ENCODE data around the gene FAM120B. TPM values are rescaled to one million over a fixed set of nuclear protein-coding genes. Genes with fewer than 3 reads are reported as not detected.
"Not testable (repeated sequence)": the region's sequence is repeated elsewhere in the genome, so short reads cannot be mapped to it uniquely, and the experiment has no call there.

The FAM120B gene
- polyA plus RNA-seq, 4 donors: 35.7 to 38.6 (median 37.2) TPM

DNA sequence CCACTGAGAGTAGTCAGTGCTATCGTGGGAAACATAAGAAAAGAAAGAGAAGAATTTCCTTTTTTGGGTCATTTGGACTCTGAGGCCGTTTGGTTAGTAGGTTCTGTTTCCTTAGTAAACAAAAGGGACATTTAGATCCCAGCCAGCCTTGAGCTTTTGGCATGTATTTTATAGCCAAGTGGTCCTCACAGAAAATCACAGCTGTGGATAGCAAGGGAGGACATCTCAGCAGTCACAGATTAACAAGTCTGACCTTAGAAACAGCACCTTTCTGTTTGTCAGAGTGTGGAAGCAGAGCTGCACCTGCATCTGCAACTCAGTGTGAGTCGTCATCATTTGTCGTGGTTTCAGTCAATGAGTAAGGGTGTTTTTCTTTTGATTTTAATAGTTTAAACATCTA, 40.5 kb downstream of the FAM120B start:
- no peak for DNase-seq (ENCODE audit: low read depth in 4 of 4, low spot score in 3 of 4)

DNA sequence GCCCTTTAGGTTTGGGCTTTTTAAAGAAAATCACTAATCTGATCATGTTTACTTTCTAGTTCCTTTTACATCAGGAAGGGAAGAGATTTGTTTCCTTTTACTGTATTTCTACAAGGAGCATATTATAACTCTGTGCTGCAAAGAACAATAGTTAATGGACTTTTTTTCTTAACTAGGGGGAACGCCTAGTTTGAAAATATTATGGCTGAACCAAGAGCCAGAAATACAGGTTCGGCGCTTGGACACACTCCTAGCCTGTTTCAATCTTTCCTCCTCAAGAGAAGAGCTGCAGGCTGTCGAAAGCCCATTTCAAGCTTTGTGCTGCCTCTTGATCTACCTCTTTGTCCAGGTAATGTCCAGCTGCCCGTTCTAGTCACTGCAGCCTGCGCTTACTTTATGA, 41.4 kb downstream of the FAM120B start:
- DNase-seq (ENCODE audit: low read depth in 4 of 4, low spot score in 3 of 4): no peak

DNA sequence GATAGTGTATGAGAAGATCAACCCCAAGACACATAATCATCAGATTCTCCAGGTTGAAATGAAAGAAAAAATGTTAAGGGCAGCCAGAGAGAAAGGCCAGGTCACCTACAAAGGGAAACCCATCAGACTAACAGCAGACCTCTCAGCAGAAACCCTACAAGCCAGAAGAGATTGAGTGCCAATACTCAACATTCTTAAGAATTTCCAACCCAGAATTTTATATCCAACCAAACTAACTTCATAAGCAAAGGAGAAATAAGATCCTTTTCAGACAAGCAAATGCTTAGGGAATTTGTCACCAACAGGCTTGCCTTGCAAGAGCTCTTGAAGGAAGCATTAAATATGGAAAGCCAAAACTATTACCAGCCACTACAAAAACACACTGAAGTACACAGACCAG, 44.9 kb downstream of the FAM120B start:
- DNase-seq (ENCODE audit: low read depth in 4 of 4, low spot score in 3 of 4): not testable (repeated sequence)

DNA sequence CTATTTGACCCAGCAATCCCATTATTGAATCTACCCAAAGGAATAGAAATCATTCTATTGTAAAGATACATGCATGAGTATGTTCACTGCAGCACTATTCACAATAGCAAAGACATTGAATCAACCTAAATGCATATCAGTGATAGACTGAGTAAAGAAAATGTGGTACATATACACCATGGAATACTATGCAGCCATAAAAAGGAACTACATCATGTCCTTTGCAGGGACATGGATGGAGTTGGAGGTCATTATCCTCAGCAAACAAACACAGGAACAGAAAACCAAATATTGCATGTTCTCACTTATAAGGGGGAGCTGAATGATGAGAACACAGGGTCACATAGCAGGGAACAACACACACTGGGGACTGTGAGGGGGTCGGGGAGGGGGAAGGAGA, 48.6 kb downstream of the FAM120B start:
- DNase-seq (ENCODE audit: low read depth in 4 of 4, low spot score in 3 of 4): not testable (repeated sequence)

DNA sequence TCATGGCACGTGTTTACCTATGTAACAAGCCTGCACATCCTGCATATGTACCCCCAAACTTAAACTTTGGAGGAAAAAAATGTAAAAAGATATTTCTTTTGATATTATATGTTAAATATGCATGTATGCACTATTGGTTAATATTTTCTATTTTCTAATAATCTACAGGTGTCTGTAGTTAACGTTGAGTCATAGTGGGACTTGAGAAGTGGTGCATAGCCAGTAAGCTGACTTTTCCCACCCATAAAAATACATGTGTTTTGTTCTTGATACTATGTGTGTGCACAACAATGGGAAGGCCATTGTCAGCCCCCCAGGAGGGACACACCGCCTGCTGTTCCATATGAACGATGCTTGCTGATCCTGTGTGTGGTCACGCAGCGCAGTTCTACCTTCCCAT, 49.1 kb downstream of the FAM120B start:
- no peak for DNase-seq (ENCODE audit: low read depth in 4 of 4, low spot score in 3 of 4)

DNA sequence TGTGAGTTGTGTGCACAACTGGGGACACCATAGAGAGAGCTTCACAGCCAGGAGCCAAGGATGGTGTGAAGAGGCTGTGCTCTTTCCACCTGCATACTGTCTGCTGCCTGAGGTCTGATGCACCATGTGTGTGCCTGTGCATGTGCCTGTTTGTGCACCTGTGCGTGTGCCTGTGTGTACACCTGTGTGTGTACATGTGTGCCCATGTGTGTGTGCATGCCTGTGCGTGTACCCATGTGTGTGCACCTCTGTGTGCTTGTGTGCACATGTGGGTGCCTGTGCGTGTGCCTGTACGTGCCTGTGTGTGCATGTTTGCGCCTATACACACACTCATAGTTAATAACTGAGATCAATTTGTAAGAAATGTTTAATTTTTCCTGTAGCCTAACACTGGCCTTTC, 51.3 kb downstream of the FAM120B start:
- no peak for DNase-seq (ENCODE audit: low read depth in 4 of 4, low spot score in 3 of 4)

DNA sequence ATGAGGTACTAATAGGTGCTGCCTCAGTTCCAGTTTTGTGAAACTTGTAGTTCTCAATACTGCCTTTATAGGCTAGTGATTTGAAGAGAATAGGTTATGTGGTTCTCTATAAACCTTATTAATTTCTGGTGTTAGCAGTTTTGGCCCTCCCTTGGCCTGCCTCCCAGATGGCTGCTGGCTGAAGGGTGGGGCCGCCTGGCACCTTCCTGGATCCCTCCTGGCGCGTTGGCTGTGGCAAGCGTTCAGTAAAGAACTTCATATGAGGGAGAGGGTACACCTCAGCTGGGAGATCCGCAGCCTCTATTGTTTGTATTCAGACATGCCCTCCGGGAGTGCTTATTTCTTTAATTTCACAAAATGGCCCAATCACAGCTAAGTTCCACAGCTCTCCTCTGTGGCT, 51.9 kb downstream of the FAM120B start:
- DNase-seq (ENCODE audit: low read depth in 4 of 4, low spot score in 3 of 4): no peak

DNA sequence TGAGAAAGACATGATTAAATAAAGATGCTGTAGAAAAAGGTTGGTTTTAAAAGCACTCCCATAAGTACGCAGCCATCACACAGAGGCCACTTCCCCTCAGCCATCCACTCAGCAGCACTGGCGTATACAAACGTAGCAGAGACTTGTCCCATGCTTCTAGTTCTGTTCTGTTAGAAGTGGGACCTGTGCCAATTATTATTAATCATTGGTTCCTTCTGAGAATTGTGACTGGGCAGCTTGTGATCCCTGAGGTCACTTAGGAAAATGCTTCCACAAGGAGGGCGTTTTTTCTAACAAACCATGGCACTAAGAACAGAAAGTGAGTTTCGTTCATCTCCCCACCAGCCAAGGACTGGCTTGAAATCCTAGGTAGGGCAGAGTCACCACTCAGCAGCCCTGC, 53.9 kb downstream of the FAM120B start:
- DNase-seq (ENCODE audit: low read depth in 4 of 4, low spot score in 3 of 4): no peak

DNA sequence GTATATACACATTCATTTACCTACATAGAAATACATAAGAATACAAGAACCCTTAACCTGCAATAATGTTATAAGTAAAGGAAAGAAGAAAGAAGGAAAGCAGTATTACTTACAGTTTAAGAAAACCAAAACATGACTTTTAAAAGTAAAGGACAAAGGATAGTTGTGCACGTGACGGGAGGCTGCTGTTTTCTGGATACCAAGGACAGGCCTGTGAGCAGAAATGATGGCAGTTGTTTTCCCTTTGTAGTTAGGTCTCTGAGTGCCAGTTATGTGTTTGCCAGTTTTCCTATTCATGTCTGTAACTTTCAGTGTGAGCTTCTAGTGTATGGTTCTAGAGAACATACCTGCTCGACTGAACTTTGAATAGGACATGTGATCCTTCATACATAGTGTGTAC, 54.8 kb downstream of the FAM120B start:
- DNase-seq (ENCODE audit: low read depth in 4 of 4, low spot score in 3 of 4): no peak

DNA sequence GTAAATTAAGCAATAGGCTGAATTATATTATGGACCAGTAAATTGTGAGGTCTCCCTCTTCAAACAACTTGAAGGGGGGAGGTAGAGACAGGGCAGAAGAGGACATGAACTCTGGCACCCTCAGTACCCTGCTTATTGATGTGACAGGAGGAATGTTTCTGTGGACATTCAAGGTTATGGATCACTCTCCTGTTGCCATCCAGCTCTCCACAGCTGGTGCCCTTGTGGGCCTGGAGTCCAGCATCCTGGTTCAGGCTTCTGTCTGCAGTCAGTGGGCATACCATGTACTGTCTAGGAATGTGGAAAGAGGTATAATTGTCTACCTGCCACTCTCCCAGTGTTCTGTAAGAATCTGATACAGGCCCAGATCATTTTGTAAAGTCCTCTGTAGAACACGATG, 55.6 kb downstream of the FAM120B start:
- DNase-seq (ENCODE audit: low read depth in 4 of 4, low spot score in 3 of 4): no peak

DNA sequence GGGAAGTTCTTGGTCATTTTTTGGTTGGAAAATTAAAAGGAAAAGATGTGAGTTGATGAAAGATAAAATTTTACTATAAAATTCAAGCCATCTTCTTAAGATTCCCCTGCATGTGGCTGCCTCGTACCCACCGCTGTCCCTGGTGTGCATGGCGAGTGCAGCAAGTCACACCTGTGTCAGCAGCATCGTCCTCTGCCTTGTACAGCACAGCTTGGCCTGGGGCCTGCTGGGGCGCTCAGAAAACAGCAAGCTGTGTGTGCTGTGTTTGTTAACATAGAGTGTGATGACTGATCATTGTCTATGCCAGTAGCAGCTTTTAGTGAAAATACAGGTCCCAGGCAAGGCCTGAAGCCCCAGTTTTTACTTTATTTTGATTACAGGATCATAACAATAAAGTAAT, 56.7 kb downstream of the FAM120B start:
- no peak for DNase-seq (ENCODE audit: low read depth in 4 of 4, low spot score in 3 of 4)

DNA sequence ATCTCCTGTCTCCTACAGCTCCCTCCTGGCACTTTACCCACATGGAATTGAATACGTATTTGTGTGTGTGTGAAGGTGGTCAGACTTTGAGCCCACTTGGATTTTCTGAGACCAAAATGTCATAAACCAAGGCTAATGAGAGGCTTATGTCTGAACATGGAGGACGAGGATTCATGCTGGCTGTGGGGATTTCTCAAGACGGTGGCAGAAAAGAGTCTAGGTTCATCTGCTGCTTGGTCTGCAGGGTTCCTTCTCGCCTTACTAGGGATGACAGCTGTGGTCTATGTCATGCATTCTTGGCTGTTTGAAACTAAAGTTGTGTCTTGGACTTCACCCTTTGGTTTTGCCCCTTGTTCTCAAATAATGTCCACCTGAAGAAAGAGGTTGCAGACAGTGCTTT, 58.6 kb downstream of the FAM120B start:
- no peak for DNase-seq (ENCODE audit: low read depth in 4 of 4, low spot score in 3 of 4)

DNA sequence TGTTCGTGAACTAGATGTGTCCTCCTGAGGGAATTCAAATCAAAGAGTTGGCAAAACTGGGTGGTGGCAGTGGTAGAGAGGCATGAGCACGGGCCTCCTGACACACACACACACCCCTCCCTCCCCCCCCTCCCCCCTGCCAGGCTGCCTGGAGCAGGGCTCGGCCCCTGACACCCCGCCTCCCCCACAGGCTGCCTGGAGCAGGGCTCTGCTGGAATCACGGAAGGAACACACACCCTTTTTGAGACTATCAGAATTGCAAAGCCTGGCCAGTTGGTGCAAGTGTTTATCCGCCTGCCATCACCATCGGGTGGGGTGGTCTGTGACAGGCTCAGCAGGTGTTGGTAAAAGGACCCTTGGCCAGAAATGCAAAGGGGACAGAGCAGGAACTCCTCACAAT, 59.0 kb downstream of the FAM120B start:
- no peak for DNase-seq (ENCODE audit: low read depth in 4 of 4, low spot score in 3 of 4)

DNA sequence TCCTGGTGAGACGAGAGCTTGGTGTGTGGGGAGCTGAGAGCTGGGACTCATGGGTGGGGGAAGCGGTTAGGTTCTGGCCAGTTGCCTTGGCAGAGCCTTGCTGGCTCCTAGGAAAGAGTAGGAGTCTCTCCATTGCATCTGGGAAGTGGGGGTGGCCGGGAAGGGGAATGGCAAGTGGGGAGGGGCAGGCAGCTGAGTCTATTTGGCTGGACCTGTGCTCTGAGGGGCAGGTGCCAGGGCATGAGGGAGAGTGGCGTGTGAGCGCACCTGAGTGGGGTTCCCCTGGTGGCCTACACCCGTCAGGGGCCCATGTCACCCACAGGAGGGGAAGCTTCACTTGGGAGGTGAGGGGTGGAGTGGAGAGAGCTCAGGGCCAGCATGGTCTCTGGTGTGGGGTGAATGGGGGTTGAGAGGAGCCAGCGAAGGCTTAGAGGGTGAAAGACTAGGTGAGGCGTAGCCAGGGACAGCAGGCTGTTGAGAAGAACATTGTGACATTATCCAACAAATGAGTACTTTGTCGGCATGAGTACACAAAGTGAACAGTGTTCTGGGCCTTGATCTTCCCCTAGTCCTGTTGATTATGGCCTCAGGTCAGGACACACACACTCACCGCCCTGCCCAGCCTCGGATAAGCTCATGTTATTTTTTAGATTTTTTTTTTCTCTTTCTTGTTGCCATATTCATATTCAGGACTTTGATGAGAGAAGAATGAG, 59.8 kb downstream of the FAM120B start:
- no peak for DNase-seq (ENCODE audit: low read depth in 4 of 4, low spot score in 3 of 4)

DNA sequence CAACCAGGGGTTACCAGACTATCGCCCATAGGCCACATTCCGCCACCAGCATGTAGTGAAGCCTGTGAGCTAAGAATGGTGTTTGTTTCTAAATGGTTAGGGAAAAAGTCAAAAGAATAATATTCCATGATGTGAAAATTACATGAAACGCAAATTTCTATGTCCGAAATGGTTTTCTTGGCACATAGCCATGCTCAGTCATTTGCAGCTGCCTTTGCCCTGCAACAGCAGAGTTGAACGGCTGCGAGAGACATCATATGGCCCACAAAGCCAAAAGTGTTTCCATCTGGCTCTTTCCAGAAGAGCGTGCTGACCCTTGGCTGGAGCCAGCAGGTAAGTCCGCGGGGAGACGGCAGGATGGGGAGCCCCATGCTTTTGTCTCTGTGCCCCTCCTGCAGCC, 60.7 kb downstream of the FAM120B start:
- no peak for DNase-seq (ENCODE audit: low read depth in 4 of 4, low spot score in 3 of 4)

DNA sequence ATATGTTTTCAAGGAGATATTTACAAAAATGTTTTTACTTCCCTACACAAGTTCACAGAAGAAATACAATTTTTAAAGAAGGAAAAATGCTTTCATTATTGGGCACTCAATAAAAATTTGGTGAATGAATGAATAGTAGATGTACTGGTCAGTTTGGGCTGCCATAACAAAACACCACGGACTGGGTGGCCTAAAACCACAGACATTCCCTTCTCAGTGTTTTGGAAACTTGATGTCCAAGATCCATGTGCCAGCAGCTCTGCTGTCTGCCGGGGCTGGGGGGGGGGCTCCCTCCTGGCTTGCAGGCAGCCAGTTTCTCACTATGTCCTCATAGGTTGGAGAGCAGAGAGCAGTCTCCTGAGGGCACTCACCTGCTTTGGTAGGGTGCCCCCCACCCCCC, 62.0 kb downstream of the FAM120B start:
- DNase-seq (ENCODE audit: low read depth in 4 of 4, low spot score in 3 of 4): no peak

DNA sequence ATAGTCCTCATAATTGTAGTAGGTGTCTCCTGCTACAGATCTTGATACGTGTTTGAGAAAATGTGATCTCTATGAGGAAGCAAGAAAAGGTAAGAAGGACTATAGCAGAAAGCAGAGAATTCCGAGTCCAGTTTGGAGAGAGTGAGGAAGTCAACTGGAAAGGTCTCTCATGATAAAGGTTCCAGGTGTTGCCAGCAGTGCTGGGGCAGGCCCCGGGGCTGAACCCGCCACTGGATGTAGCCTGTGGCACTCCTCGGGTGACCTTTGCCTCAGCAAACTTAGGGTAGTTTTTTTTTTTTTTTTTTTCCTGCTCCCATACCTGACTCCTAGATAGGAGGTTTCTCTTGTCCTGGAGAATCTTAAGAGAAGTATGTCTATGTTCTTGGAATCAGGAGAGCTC, 62.8 kb downstream of the FAM120B start:
- no peak for DNase-seq (ENCODE audit: low read depth in 4 of 4, low spot score in 3 of 4)

DNA sequence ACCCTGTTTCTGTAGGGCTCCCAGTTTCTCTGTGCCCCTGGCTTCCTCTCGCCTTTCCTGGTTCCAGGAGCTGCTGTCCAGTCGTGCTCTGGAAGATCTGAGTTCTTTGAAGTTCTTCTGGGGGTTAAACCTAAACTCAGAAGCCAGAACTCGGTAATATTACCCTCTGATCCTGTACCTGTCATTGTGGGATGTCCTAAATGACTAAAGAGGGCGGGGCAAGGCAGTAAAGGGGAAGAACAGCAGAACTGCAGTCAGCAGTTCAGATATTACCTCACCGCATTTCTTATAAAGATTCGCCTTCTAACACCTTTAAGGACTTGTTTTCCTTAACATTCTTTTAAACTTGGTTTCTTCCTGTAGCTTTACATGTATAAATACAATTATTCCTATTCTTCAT, 63.9 kb downstream of the FAM120B start:
- DNase-seq (ENCODE audit: low read depth in 4 of 4, low spot score in 3 of 4): no peak

DNA sequence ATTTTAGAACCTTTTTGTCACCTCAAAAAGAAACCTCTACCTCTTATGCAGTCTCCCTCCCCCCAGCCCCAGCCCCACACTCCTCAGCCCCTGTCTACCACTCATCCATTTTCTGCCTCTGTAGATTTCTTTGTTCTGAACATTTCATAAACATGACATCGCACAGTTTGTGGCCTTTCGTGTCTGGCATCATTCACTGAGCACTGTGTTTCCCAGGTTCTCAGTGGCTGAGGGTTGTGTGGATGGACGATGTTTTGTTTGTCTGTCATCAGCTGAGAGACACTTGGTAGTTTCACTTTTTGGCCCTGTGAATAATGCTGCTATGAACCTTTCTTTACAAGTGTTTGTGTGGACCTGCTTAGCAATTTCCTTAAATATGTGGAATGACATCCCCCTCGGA, 64.5 kb downstream of the FAM120B start:
- DNase-seq (ENCODE audit: low read depth in 4 of 4, low spot score in 3 of 4): no peak

DNA sequence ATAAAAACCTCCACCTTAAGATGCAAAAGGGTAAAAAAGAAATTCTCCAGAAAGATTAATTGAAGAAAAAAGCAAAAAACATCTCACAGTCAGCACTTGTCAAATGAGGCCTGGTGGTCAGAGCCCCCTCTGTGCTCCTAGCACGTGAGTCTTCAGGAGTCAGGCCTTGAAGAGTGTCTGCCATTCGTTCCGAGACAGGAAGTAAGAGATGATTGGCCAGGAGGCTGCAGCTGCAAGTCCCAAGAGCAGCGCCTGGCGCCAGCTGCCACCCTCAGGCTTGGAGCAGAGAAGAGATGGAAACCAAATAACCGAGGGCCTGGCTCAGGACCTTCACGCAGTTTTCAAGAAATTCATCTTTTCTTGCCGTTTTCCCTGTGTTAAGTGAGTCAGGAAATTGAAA, 65.0 kb downstream of the FAM120B start:
- no peak for DNase-seq (ENCODE audit: low read depth in 4 of 4, low spot score in 3 of 4)

DNA sequence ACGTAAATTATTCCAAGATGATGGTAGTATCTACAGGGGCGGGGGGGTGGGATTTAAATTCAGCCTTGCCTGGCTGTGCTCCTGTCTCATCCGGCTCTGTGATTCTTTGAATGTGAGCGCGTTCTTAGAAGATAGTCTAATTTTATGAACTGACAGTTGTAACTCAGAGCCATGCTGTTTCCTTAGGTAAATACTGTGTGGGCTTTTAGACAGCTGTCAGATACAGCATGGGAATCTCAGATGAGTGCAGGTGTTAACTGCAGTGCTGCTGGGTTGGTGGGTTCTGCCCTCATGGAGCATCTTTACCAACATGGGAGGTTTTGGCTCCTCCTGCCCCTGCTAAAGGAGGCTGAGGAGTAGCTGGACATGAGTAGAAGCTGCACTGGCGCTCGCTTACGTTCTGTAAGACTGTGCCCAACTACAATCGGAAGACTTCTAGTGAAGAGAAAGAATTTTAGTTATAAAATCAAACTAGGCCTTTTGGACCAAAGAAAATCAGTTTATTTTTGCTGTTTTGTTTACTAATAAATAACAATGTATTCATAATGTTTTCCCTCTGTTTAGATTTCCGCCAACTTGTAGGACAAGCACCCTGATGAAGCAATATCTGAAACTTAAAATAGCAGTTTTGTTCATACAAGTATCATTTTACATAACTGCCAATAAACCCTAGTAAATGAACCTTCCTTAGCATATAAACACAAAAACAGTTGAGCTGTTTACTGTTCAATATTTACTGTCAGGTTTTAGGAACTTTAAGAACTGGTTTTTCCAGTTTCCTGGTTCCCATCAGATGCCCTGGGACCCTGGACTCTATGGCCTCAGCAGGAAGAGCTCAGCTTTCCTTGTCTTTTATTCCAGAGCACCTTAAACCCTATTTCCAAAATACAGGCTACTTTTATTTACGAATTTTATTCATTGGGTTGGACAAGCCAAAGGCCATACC, 66.1 kb downstream of the FAM120B start:
- no peak for DNase-seq (ENCODE audit: low read depth in 4 of 4, low spot score in 3 of 4)
